ENCODE measurements around the gene USP5. TPM values are rescaled to one million over a fixed set of nuclear protein-coding genes. Genes with fewer than 3 reads are reported as not detected.

USP5 gene
- polyA plus RNA-seq, 1 experiment, result 47.1 TPM

DNA sequence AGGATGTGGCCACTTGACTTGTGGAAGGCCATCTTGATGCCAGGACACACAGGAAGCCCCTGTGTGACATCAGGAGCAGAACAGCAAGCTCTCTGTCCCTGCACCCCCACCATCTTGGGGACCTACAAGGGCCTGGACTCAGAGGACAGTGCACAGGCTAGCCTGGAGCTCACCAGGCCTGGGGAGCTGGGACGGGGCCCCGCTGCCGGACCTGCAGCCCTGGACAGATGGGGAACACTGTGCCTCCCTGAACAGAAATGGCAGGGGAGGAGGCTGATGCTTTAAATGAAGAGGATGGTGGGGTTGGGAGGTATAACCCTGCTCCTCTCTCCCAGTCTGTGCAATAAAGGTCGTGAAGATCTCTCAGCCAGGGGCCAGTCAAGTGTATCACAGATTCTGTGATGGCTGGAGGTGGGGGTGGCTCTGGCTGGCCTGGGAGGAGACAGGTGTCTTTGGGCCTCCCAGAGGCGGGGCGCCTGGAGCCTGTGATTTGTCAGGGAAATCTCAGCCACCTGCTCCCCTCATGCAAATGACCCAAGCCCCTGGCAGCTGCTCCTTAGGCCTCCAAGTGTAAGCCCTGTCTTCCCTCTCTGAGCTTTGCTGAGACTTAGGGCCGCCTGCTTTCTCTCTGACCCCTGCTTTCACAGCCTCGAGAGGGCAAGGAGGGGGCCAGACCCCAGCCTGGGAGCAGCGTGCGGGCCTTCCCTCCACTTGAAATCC lies 12.3 kb upstream of the USP5 start:
- TF ChIP-seq, protein P1, sequence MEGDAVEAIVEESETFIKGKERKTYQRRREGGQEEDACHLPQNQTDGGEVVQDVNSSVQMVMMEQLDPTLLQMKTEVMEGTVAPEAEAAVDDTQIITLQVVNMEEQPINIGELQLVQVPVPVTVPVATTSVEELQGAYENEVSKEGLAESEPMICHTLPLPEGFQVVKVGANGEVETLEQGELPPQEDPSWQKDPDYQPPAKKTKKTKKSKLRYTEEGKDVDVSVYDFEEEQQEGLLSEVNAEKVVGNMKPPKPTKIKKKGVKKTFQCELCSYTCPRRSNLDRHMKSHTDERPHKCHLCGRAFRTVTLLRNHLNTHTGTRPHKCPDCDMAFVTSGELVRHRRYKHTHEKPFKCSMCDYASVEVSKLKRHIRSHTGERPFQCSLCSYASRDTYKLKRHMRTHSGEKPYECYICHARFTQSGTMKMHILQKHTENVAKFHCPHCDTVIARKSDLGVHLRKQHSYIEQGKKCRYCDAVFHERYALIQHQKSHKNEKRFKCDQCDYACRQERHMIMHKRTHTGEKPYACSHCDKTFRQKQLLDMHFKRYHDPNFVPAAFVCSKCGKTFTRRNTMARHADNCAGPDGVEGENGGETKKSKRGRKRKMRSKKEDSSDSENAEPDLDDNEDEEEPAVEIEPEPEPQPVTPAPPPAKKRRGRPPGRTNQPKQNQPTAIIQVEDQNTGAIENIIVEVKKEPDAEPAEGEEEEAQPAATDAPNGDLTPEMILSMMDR (IDR thresholded peaks at IDR 0.05; ENCODE audit: low read depth, low read length), result no peak
- Histone ChIP-seq H3K27me3 (ENCODE audit: control insufficient read depth, insufficient read depth, low read length) (no peaks in the 10 kb centered on the region), H3K27ac (ENCODE audit: low read depth, low read length) (no peak overlapping the region), H3K9me3 (ENCODE audit: control insufficient read depth, insufficient read depth, low read length) (no peaks in the 10 kb centered on the region; the same call in 1 of the 2 replicates), H3K4me3 (ENCODE audit: low read depth, low read length) (no peak overlapping the region)
- DNase-seq (ENCODE audit: low read depth, low spot score), result no peak
- ChIA-PET CTCF (interaction anchor here (1.0 to 1.8 kb wide), 4 partner anchors 30 to 227 kb away, joined by 3 to 8 read pairs (median 4); partner anchors contain the start of gene MLF2), POLR2A (interaction anchor here (0.9 to 3.3 kb wide), 3 partner anchors 10 to 12 kb away, joined by 3 to 14 read pairs (median 6); partner anchors contain the start of genes CDCA3, P3H3 and USP5)

DNA sequence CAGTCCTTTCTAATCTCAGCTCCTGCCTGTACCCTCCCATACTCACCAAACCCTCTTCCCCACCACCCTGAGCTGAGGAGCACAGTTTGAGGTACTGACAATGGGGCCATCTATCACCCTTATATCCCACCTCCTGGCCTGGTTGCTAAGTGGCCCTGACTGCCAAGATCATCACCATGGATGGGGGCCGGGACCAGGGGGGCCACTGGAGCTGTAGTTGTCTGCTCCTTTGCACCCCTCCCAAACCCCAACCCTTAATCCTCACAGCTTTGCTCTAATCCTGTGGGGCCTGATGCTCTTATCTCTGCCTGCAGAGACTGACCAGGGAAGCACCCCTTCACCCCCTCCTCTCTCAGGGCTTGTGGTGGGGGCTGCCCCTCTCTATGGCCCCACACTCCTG lies 11.6 kb upstream of the USP5 start:
- Histone ChIP-seq H3K9me3 (ENCODE audit: control insufficient read depth, insufficient read depth, low read length) (no peaks in the 10 kb centered on the region; the same call in 1 of the 2 replicates), H3K27ac (ENCODE audit: low read depth, low read length) (no peak overlapping the region), H3K4me3 (ENCODE audit: low read depth, low read length) (no peak overlapping the region), H3K27me3 (ENCODE audit: control insufficient read depth, insufficient read depth, low read length) (no peaks in the 10 kb centered on the region)
- CTCF ChIA-PET, result interaction anchor here (1.7 to 1.8 kb wide), 2 partner anchors 29 to 87 kb away, joined by 4 to 8 read pairs; partner anchors contain the start of gene MLF2
- no peak for DNase-seq (ENCODE audit: low read depth, low spot score)
- POLR2A ChIA-PET, result interaction anchor here (2.5 to 3.3 kb wide), 2 partner anchors 11 kb away, joined by 6 to 14 read pairs; partner anchors contain the start of genes CDCA3, P3H3 and USP5
- TF ChIP-seq, protein P1 (IDR thresholded peaks at IDR 0.05; ENCODE audit: low read depth, low read length), result no peak

DNA sequence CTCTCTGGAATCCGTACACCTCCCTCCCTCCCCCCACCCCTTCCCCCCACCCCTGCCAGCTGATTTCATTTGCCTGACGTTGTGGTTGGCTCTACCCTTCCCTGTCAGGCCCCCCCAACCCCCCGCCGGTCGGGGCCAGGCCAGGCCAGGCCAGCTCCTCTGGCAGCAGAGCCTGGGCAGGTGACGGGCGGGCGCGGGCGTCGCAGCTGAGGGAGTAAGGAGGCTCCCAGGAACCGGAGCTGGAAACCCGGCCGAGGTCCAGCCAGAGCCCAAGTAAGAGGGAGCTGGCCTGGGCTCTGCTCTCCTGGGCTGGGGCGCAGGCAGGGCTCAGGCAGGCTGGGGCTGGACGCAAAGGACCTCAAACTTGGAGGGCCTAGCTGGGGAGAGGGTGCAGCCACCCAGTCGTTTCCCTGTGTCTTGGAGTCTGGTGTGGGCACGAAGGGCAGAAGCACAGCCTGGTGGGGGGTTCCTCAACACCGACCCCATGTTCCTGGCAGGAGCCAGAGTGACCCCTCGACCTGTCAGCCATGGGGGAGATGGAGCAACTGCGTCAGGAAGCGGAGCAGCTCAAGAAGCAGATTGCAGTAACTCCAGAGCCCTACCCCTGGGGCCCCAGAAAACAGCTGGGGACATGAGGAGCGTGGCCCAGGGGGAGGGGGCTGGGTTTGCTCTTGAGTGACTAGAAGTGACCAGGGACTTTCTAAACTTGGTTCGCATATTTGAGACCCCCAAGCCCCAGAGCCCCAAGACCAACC lies 11.0 kb upstream of the USP5 start, which contains the start of gene GNB3:
TSS of gene GNB3 (plus strand) at position 165 of the 755 bp plus-strand sequence. CDS start at position 528, 363 bp downstream.
- Histone ChIP-seq H3K27ac (ENCODE audit: low read depth, low read length) (no peak within 1 kb of the TSS), H3K9me3 (ENCODE audit: control insufficient read depth, insufficient read depth, low read length) (no peaks in the 10 kb centered on the region; the same call in 1 of the 2 replicates), H3K27me3 (ENCODE audit: control insufficient read depth, insufficient read depth, low read length) (no peaks in the 10 kb centered on the region), H3K4me3 (ENCODE audit: low read depth, low read length) (no peak within 1 kb of the TSS)
- DNase-seq (ENCODE audit: low read depth, low spot score), result no peak
- CTCF ChIA-PET, result interaction anchor here (1.7 to 1.8 kb wide), 2 partner anchors 29 to 87 kb away, joined by 4 to 8 read pairs; partner anchors contain the start of gene MLF2
- TF ChIP-seq, protein P1 (IDR thresholded peaks at IDR 0.05; ENCODE audit: low read depth, low read length), result no peak
- POLR2A ChIA-PET, result interaction anchor here (0.7 to 3.3 kb wide), 3 partner anchors 10 to 19 kb away, joined by 3 to 14 read pairs (median 6); partner anchors contain the start of genes CDCA3, GPR162, P3H3 and USP5

DNA sequence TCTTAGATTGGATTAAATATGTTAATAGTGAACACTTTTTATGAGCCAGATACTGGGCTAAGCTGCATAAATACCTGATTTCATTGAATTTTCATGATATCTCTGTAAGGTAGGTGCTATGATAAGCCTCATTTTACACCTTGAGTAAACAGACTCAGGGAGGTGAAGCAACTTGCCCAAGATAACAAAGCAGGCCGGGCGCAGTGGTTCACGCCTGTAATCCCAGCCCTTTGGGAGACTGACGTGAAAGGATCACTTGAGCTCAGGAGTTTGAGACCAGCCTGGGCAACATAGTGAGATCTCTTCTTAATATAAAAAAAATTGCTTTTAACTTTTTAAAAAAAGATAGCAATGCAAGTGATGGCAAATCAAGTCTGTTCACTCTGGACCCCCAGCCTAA lies 9.9 kb upstream of the USP5 start:
- no peaks in the 10 kb centered on the region; the same call in 1 of the 2 replicates for H3K9me3 ChIP-seq (ENCODE audit: control insufficient read depth, insufficient read depth, low read length)
- no peaks in the 10 kb centered on the region for H3K27me3 ChIP-seq (ENCODE audit: control insufficient read depth, insufficient read depth, low read length)
- CTCF ChIA-PET, result interaction anchor here (0.9 to 1.2 kb wide), 2 partner anchors 8 to 28 kb away, joined by 3 read pairs; no protein-coding TSS in a partner anchor
- POLR2A ChIA-PET, result interaction anchor here (0.6 to 3.3 kb wide), 3 partner anchors 9 to 1116 kb away, joined by 3 to 14 read pairs (median 7); partner anchors contain the start of genes CDCA3 and P3H3
- TF ChIP-seq, protein P1 (IDR thresholded peaks at IDR 0.05; ENCODE audit: low read depth, low read length), result no peak
- H3K27ac ChIP-seq (ENCODE audit: low read depth, low read length), result no peak overlapping the region
- no peak for DNase-seq (ENCODE audit: low read depth, low spot score)
- no peak overlapping the region for H3K4me3 ChIP-seq (ENCODE audit: low read depth, low read length)

Measured in AG04450 (cell line).